ENCODE data around the gene MYL3. TPM values are rescaled to one million over a fixed set of nuclear protein-coding genes. Genes with fewer than 3 reads are reported as not detected.

Gene MYL3
- total RNA-seq, 2 experiments from 2014 or later: not detected

- Mint-ChIP-seq H3K4me1 (no peaks in the 10 kb centered on the region), H3K27ac (no peak overlapping the region), H3K4me3 (no peak overlapping the region), H3K27me3 (peaks cover 59% of the 10 kb centered on the region), H3K9me3 (no peaks in the 10 kb centered on the region), H3K36me3 (no peaks in the 10 kb centered on the region)
- POLR2A ChIA-PET: no interaction called here
- no peak for ATAC-seq (ENCODE audit: low read depth)
- DNase-seq: no peak
Measured at GRCh38 chr3:46884427-46884826, 21.2 kb upstream of the MYL3 start.

- Mint-ChIP-seq H3K36me3 (no peaks in the 10 kb centered on the region), H3K4me1 (no peaks in the 10 kb centered on the region), H3K27ac (no peak overlapping the region), H3K9me3 (no peaks in the 10 kb centered on the region), H3K4me3 (peak overlapping the region; percentile 35), H3K27me3 (peaks cover 59% of the 10 kb centered on the region)
- POLR2A ChIA-PET: no interaction called here
- ATAC-seq (ENCODE audit: low read depth) (no peak), DNase-seq (no peak)
Measured at GRCh38 chr3:46883830-46884185, 20.6 kb upstream of the MYL3 start.

DNA sequence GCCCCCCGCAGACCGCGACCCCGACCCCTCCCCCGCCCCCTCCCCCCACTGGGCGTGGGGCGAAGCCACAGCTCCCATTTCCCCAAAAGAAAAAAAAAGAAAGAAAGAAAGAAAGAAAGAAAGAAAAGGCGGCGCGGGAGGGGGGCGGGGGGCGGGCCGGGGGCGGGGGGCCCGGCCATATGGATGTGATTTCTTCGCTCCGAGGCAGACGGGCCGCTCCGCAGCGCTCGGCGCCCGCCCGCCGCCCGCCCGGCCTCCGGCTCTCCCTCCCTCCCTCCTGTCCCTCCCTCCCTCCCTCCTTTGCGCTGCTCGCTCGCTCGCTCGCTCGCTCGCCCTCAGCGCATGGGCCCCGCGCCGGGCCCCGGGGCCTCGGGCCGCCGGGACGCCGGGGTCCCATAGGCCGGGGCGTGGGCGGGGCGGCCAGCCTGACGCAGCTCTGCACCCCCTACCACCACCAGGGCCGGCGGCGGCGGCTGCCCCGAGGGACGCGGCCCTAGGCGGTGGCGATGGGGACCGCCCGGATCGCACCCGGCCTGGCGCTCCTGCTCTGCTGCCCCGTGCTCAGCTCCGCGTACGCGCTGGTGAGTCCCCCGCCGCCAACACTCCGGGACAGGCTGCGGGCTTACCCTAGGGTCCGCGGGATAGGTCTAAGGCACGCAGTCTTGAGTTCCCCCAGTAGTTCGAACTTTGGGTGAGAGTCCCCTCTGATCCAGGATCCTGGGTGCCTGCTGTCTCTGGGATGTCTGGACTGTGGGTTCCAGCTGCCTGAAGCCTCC is 20.0 kb upstream of the MYL3 start:
- ATAC-seq (ENCODE audit: low read depth) (no peak), DNase-seq (no peak)
- Mint-ChIP-seq H3K4me1 (no peaks in the 10 kb centered on the region), H3K9me3 (no peaks in the 10 kb centered on the region), H3K27ac (no peak overlapping the region), H3K36me3 (no peaks in the 10 kb centered on the region), H3K4me3 (peak overlapping the region; percentile 62), H3K27me3 (peaks cover 59% of the 10 kb centered on the region)
- POLR2A ChIA-PET: no interaction called here

DNA sequence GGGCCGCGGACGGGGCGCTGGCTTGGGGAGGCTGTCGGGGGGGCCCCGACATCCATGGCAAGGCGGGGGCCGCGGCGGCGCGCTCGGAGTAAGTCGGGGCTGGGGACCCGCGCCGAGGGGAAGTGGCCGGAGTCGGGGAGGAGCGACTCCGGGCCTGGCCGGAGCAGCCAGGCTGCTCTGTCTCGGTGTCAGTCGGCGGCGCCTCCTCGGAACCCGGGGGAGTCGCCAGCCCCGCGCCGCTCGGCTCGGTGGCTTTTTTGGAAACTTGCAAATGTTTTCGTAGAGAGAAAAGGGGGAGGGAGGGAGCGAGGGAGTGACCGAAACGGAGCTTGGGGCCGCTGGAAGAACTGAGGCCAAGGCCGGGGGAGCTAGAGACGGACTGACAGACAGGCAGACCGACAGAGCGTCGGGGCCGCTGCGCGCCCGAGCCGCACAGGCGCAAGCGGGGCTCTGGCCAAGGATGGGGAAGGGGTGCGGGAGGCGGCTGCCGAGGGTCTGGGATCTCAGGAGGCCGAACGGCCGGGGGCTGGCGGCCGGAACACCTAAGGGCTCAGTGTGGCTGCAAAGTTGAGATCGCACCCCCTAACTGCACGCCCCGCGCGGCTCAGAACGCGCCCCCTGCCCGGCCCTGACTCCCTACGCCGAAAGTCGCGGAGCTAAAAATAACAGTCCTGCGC is 19.3 kb upstream of the MYL3 start:
- no peaks in the 10 kb centered on the region for H3K36me3 Mint-ChIP-seq

GRCh38 chr3:46881596-46882376 is 18.5 kb upstream of the MYL3 start:
- Mint-ChIP-seq H3K4me3 (peak overlapping the region; percentile 51), H3K27me3 (peaks cover 55% of the 10 kb centered on the region)
- POLR2A ChIA-PET: interaction anchor here (0.5 kb wide), 1 partner anchor 555 kb away, joined by 3 read pairs; no protein-coding TSS in a partner anchor

More for the DNA sequence above, 19.3 kb upstream of the MYL3 start:
- POLR2A ChIA-PET: no interaction called here
- peaks cover 59% of the 10 kb centered on the region for H3K27me3 Mint-ChIP-seq
- ATAC-seq (ENCODE audit: low read depth): peak; percentile 9
- H3K4me3 Mint-ChIP-seq: peak overlapping the region; percentile 62
- DNase-seq: no peak
- no peaks in the 10 kb centered on the region for H3K4me1 Mint-ChIP-seq
- no peak overlapping the region for H3K27ac Mint-ChIP-seq
- no peaks in the 10 kb centered on the region for H3K9me3 Mint-ChIP-seq

DNA sequence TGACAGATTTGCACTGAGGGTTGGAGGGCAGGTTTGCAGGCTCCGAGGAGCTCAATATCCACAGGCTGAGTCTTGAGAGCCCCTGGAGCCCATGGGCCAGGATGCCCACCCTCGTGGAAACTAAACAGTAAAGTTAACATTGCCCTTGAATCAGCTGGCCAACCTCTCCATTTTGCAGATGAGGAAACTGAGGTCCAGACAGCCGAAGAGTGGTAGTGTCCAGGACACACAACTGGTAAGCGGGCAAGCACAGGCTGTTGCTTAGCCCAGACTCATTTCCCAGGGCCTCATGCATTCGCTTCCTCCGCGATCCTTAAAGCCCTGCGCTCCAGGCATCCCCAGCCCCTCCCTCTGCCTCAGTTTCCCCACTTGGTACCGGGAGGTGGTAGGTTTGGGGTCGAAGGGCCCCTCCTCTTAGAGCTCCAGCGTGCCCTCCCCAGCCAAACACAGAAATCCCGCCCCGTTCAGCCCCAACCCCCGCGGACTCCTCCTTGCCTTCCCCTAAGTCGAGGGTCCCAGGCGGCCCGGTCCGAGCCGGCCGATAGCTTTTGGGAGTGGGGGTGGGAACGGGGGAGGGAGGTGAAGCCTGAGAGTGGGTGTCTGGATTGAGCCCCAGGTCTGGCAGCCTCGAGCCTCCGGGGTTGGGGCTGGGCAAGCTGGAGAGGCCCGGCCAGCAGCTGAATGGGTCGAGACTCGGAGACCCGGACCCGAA is 17.8 kb upstream of the MYL3 start:
- ATAC-seq (ENCODE audit: low read depth) (no peak), DNase-seq (no peak)
- POLR2A ChIA-PET: no interaction called here
- no peaks in the 10 kb centered on the region for H3K36me3 Mint-ChIP-seq
- no peaks in the 10 kb centered on the region for H3K4me1 Mint-ChIP-seq
- no peak overlapping the region for H3K4me3 Mint-ChIP-seq
- H3K27me3 Mint-ChIP-seq: peaks cover 51% of the 10 kb centered on the region
- no peak overlapping the region for H3K27ac Mint-ChIP-seq
- no peaks in the 10 kb centered on the region for H3K9me3 Mint-ChIP-seq

More at GRCh38 chr3:46881596-46882376, 18.5 kb upstream of the MYL3 start:
- Mint-ChIP-seq H3K4me1 (no peaks in the 10 kb centered on the region), H3K36me3 (no peaks in the 10 kb centered on the region), H3K9me3 (no peaks in the 10 kb centered on the region), H3K27ac (no peak overlapping the region)
- no peak for DNase-seq
- peak; percentile 27 for ATAC-seq (ENCODE audit: low read depth)

- no peak for ATAC-seq (ENCODE audit: low read depth)
- POLR2A ChIA-PET: no interaction called here
- Mint-ChIP-seq H3K9me3 (no peaks in the 10 kb centered on the region), H3K27me3 (peaks cover 34% of the 10 kb centered on the region), H3K4me1 (peaks cover 1% of the 10 kb centered on the region), H3K4me3 (no peak overlapping the region), H3K27ac (no peak overlapping the region), H3K36me3 (no peaks in the 10 kb centered on the region)
- no peak for DNase-seq
Measured at GRCh38 chr3:46878781-46879436, 15.7 kb upstream of the MYL3 start.

- POLR2A ChIA-PET: no interaction called here
- Mint-ChIP-seq H3K4me3 (no peak within 1 kb of the TSS), H3K36me3 (no peaks in the 10 kb centered on the region), H3K9me3 (no peaks in the 10 kb centered on the region), H3K27me3 (peaks cover 29% of the 10 kb centered on the region), H3K27ac (no peak within 1 kb of the TSS), H3K4me1 (peaks cover 4% of the 10 kb centered on the region)
- ATAC-seq (ENCODE audit: low read depth) (no peak), DNase-seq (no peak)
Measured at GRCh38 chr3:46877406-46878125, 14.3 kb upstream of the MYL3 start, which contains the start of gene PTH1R. PTH1R (plus strand) TSS chr3:46877721; CDS start chr3:46883560, 5,839 bp downstream.

- no peak for DNase-seq
Measured at GRCh38 chr3:46876313-46877300, 13.4 kb upstream of the MYL3 start.

GRCh38 chr3:46875560-46875959 is 12.3 kb upstream of the MYL3 start:
- ATAC-seq (ENCODE audit: low read depth) (no peak), DNase-seq (no peak)
- Mint-ChIP-seq H3K27ac (no peak overlapping the region), H3K4me3 (no peak overlapping the region), H3K9me3 (no peaks in the 10 kb centered on the region), H3K36me3 (no peaks in the 10 kb centered on the region), H3K4me1 (peaks cover 4% of the 10 kb centered on the region), H3K27me3 (peaks cover 19% of the 10 kb centered on the region)
- POLR2A ChIA-PET: no interaction called here

More at GRCh38 chr3:46876313-46877300, 13.4 kb upstream of the MYL3 start:
- no peak overlapping the region for H3K4me3 Mint-ChIP-seq
- H3K4me1 Mint-ChIP-seq: peaks cover 4% of the 10 kb centered on the region
- no peaks in the 10 kb centered on the region for H3K36me3 Mint-ChIP-seq
- POLR2A ChIA-PET: no interaction called here
- peaks cover 24% of the 10 kb centered on the region for H3K27me3 Mint-ChIP-seq
- no peaks in the 10 kb centered on the region for H3K9me3 Mint-ChIP-seq
- no peak overlapping the region for H3K27ac Mint-ChIP-seq
- no peak for ATAC-seq (ENCODE audit: low read depth)

DNA sequence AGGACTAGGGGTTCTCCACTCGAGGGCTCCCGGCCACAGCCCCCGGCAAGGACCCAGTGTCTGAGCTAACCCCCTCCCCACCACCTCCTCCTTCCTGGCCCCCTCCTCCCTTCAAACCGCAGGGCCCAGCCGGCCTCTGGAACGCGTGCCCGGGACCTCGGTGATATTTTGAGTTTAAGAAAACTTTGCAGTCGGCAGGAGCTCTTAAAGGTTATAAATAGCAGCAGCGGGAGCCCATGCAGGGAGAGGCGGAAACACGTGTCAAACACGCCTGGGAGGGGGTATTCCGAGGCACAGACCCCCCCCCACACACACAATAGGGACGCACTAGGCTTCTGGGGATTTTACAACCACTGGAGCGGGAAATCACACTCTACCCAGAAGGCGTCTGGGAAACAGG is 11.2 kb upstream of the MYL3 start:
- H3K27ac Mint-ChIP-seq: no peak overlapping the region
- peaks cover 7% of the 10 kb centered on the region for H3K27me3 Mint-ChIP-seq
- no peaks in the 10 kb centered on the region for H3K9me3 Mint-ChIP-seq
- H3K36me3 Mint-ChIP-seq: no peaks in the 10 kb centered on the region
- H3K4me1 Mint-ChIP-seq: peaks cover 4% of the 10 kb centered on the region
- POLR2A ChIA-PET: no interaction called here
- H3K4me3 Mint-ChIP-seq: no peak overlapping the region
- ATAC-seq (ENCODE audit: low read depth) (no peak), DNase-seq (no peak)
